ENCODE results near the gene B3GAT1.

GRCh38 chr11:134452838-134453155, 40.8 kb upstream of the B3GAT1 start:
- TF ChIP-seq CTCF (IDR thresholded peaks at IDR 0.05; ENCODE audit: low read depth, low read length): no peak
- no peak for TF ChIP-seq EZH2phosphoT487 (IDR thresholded peaks at IDR 0.05; ENCODE audit: low read depth)

All from OCI-LY3 (cell line).